NCI-H2227 (cell line): ENCODE results near the gene PRG2.
"Not testable (repeated sequence)": the region's sequence is repeated elsewhere in the genome, so short reads cannot be mapped to it uniquely, and the experiment has no call there.

Experiments
- DNase-seq: peaks from one replicate; lab custom pipeline; 2025; ENCODE audit not compliant: unreplicated experiment; lab: John Stamatoyannopoulos, UW

Gene PRG2

DNA sequence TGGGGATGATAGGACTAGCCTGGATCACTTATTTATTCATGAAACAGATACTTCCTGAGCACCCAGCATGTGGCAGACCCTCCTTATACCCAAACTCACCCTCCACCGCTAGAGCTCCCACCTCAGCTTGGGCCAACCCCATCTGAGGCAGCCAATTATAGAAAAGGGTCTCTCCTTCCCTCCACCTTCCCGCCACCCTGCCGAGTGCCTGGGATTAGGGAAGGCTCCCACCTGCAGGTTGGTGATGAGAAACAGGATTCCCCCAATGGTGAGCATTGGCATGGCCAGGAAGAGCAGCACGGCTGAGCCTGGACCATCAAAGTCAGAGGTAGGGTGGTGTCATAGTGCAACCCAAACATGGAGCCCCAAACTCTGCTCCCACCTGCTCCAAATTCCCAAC, 30.6 kb upstream of the PRG2 start:
- no peak for DNase-seq

DNA sequence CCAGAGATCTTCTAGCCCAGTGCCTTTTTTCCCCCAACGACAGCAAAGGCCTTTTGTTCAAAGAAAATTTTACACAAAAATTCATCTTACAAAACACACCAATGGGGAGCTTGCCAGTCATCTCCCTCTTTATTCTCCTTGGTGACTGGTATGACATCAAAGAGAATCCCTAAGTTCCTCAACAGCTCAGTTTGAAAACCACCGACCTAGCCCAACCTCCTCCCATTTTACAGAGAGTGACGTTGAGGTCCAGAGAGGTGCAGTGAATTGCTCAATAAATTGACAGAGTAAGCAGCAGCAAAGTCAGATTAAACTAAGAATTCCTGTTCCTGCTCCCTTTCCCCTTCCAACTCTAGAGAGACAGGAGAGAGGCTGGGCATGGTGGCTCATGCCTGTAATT, 28.7 kb upstream of the PRG2 start:
- DNase-seq, result no peak

DNA sequence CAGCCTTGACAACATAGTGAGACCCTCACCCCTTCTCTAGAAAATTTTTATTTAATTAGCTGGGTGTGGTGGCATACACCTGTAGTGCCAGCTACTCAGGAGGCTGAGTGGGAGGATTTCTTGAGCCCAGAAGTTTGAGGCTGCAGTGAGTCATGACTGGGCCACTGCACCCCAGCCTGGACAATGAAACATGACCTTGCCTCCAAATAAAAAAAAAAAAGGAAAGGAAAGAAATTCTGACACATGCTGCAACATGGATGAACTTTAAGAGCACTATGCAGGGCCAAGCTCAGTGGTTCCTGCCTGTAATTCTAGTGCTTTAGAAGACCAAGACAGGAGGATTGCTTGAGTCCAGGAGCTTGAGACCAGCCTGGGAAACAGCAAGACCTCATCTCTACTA, 27.7 kb upstream of the PRG2 start:
- no peak for DNase-seq

GRCh38 chr11:57417056-57417455, 26.6 kb upstream of the PRG2 start:
- DNase-seq, result no peak

DNA sequence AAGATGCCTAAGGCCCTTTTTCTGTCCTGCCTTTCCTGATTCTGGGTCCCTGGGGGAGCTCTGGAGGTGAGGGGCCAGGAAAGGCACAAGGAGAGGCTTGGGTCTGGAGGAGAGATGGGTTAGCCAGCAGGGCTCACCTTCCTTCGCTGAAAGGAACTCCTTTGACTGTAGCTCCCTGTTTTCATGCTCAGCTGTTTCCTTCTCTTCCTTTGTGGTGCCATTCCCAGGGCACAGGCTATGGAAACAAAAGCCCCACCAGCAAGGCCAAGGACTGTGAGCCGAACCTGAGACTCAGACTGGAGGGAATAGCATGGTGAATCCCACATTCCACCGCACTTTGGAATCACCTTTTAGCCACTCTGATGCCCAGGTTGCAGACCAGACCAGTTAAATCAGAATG, 26.0 kb upstream of the PRG2 start:
- DNase-seq, result no peak

- no peak for DNase-seq
Measured at GRCh38 chr11:57414612-57415212, 24.3 kb upstream of the PRG2 start.

- DNase-seq, result no peak
Measured at GRCh38 chr11:57413681-57414080, 23.2 kb upstream of the PRG2 start.

GRCh38 chr11:57410287-57410686, 19.8 kb upstream of the PRG2 start:
- no peak for DNase-seq

DNA sequence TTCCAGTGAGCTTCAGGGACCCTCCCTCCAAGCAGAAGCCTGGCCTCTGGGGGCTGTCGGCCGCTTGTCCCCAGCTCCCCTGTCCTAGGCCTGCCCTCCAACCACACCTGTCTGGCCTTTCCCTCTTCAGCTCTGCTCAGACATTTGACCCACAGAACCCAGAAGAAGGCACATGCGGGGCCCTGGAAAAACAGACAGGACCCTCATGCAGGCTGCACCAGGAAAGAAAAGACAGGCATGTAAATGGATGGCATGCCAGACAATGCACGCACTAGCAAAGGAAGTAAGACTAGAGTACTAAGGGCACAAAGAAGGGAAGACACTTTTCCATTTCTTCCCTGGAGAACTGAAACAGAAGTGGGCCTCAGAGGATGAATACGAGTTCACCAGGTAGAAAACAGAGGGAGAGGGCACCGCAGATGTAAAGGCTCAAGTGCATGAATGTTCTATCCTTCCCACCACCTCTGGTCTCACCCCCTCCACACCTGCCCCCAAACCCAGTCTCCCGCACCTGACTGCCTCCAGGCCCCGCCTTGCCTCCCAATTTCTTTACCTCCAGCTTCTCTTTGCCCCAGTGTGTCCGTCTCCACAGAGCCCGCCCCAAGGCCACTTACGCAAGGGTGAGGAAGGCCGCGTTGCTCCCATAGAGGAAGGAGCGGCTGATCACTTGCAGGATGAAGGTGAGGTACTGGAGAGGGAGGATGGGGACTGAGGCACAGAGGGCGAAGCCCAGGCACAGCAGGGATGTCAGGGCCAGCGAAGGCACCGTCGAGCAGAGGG, 19.1 kb upstream of the PRG2 start:
- DNase-seq, result no peak

DNA sequence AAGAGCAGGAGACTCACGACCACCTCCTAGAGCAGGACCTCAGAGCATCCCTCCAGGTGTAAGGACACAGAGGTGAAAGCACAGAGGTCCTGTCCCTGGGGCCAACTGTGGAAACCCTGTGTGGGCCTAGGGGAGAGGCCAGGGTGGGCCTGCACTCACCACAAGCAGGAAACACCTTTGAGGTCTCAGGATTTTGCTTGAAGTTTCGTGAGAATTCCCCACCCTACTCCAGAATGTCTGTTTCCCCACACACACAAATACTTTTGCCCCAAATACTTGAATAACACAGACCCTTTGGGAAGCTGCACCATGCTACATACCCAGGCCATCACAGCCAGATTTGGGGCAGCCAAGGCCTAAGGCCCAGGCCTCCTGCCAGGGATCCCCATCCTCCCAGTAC, 18.3 kb upstream of the PRG2 start:
- no peak for DNase-seq

DNA sequence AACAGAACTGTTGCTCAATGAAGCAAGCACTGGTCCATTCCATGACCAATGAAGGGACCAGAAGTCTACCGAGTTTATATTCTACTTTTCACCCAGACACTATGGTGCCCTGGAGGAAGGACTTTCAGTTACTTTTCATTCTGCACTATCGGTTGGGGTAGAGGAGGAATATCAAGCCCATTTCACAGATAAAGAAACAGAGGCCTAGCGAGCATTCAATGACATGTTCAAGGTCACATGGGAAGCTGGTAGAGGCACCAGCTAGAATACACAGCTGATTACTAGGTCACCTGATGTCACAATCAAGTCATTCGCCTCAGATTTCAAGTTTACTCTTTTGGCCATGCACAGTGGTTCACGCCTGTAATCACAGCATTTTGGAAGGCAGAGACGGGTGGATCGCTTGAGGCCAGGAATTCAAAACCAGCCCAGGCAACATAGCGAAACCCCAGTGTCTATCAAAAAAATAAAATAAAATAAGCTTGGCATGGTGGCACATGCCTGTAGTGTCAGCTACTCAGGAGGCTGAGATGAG, 17.6 kb upstream of the PRG2 start:
- no peak for DNase-seq

- no peak for DNase-seq
Measured at GRCh38 chr11:57407010-57407920, 16.8 kb upstream of the PRG2 start.

DNA sequence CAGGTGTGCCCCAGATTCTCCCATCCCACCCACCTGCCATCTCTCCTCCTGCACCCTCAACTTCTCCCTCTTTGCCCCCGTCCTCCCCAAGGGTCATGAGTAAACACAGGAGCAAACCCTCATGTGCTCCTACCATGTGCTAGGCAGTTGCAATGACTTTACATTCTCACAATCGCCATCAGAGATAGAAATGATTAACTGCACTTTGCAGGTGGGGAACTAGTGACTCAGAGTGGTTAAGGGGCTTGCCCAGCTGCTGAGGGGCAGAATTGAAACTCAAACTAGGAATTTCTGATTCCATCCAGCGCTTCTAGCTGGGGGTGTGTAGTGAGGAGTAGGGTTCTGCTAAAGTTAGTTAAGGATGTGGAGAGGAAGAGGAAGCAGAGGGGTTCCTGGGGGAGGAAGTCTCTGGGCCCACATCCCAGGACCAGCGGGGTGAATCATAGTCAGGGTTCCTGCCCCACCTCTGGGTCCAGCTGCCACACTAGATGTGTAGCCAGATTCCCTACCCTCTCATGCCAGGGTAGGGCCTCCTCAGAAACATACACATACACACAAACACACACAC, 16.0 kb upstream of the PRG2 start:
- no peak for DNase-seq

DNA sequence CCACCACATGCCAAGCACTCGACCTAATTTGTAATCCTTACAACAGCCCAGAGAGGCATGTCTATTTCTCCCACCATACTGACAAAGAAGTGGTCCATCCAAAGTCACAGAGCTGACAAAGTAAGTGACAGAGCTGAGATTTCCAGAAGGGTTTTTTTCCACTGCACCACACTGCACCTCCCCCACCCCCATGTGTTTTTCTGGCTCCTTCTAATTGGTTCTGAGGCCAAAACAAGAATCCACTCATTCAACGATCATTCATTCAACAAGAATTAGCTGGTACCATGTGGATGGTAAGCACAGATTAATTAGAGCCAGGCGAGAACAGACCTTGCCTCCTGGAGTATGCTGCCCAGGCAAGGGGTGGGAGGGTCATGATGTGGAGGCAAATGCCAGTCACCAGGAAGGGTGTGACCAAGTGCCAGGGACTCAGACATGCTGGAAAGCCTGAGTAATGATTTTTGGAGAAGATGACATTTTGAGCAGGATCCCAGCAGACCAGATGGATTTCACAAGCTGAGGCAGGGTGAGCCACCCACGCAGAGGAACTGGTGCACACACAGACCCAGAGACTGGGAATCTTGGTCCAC, 14.9 kb upstream of the PRG2 start:
- no peak for DNase-seq

DNA sequence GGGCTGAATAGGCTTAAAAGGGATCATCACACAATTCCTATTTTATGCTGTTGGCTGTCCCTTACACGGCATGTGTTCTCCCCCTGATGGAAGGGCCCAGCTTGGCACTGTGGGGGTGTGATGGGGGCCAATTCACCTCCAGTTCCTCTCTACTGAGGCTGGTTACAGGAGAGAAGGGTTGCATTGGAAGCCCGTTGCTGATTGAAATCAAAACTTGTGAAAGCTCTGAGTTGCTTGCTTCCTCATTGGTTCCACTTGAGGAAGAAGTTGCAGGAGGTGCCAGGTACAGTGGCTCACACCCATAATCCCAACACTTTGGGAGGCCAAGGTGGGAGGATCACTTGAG, 13.3 kb upstream of the PRG2 start:
- DNase-seq, result no peak

DNA sequence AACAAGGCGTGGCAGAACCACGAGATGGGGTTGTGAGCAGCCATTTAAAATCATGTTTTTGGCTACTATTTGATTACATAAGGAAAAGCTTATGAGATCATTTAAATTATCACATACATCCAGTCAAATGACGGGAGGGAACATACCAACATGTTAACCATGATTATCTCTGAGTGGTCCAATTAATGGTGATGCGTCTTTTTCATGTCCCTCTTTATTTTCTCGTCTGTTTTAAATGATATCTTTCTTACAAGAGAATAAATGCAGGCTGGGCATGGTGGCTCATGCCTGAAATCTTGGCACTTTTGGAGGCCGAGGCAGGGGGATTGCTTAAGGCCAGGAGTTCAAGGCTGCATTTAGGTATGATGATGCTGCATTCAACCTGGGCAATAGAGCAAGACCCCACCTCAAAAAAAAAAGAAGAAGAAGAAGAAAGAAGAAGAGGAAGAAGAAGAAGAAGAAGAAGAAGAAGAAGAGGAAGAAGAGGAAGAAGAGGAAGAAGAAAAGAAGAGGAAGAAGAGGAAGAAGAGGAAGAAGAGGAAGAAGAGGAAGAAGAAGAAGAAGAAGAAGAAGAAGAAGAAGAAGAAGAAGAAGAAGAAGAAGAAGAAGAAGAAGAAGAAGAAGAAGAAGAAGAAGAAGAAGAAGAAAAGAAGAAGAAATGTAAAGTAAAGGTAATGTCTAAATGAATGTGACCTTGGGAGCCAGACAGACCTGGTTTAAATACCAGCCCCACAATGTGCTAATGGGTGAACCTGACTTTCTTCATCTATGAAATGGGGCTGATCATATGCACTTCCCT, 12.8 kb upstream of the PRG2 start:
- DNase-seq, result not testable (repeated sequence)

DNA sequence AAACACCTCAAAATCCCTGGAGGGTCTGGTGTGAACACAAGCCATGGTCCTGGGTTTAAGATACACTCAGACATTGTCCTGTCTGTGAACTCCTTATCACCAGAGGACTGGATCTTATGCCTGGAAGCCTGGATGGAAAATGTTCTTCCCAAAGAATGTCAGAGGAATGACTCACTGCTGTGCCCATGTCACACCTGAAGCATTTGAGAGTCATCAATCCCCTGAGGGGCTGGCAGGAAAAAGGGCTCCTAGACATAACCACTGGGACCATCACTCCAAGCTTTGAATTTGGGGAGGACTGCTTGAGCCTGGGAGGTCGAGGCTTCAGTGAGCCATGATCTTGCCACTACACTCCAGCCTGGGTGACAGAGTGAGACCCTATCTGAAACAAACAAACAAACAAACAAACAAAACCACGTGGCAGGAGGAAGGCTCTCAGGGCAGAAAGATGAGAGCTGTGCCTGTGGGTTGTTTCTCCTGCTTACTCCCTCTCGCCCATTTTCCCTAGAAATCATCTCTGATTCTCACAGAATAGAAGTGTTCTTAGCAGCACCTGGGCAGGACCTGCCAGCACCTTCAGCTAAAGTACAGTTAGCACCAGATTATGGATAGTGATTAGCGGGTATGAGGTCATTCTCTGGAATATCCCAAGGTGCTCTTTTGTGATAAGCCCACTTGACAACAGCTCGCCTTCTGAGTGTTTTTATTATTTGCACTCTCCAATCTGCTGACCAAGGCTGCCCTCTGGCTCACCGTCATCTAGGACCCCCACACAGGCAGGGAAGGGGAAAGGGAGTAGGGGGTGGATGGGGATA, 11.9 kb upstream of the PRG2 start:
- peak; percentile 37 for DNase-seq

- no peak for DNase-seq
Measured at GRCh38 chr11:57399972-57400578, 9.6 kb upstream of the PRG2 start.

DNA sequence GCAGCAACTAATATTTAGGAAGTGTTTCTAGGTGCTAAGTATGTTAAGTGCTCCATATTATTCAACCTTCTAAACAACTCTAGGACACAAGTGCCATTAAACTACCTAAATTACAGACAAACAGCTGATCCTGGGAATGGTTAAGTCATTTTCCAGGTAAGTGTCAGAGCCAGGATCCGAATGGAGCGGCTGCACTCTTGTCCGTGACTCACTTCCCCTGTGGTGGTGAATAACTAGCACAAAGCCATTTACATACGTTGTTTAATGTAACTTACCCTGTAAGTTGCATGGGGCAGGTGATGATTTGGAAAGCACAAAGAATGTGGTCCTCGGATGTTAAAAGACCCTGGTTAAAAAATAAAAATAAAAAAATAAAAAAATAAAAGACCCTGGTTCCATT, 8.8 kb upstream of the PRG2 start:
- DNase-seq, result no peak
